ENCODE results near the gene C1orf232. TPM values are rescaled to one million over a fixed set of nuclear protein-coding genes. Genes with fewer than 3 reads are reported as not detected.
A peak's percentile ranks its signal among the peaks of the same experiment; 100 is the strongest.

Gene C1orf232
- total and polyA plus RNA-seq, 4 donors: 0.50 to 1.4 (median 1.1) TPM; not detected in 1

DNA sequence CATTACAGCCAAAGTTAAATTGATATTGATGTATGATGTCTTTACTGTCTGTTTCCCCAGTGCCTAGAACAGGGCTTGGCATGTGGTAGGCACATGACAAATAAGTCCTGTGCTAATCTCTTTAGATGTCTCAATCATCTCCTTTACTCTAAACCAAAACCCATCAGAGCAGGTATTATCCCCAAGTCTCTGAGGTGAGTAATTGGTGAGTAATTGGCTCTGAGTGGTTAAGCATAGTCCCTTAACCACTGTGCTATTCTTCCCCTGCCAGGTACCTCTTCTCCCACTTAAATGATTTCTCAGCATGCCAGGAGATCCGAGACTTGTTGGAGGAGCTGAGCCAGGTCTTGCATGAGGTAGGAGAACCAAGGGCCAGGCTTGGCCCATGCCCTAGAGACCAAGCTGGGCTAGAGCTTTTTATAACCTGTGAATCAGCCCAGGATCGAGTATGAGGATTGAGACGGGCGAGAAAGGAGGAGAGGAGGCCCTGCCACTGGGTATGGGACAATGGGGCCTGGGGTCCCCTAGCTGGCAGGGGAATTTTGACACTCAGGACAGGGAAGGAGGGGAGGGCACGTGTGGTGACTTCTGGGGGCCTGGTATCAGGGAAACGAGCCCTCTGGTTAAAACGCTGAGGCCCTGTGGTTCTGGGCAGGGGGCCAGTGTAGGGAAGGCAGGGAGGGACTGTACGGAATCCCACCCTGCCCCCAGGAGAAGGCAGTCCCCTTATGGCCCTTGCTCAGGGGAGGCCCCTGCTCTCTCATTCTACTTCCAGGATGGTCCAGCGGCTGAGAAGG lies 13.0 kb upstream of the C1orf232 start:
- Histone ChIP-seq H3K4me1 (ENCODE audit: control insufficient read depth, insufficient read depth, low read length) (no peaks in the 10 kb centered on the region), H3K27ac (ENCODE audit: low read depth, low read length) (no peak overlapping the region), H3K9me3 (ENCODE audit: control insufficient read depth, insufficient read depth, low read length) (no peaks in the 10 kb centered on the region), H3K36me3 (ENCODE audit: control insufficient read depth, insufficient read depth, low read length) (peaks cover 49% of the 10 kb centered on the region), H3K4me3 (ENCODE audit: low read depth, low read length) (no peak overlapping the region), H3K27me3 (ENCODE audit: control insufficient read depth, insufficient read depth, low read length) (no peaks in the 10 kb centered on the region)
- DNase-seq (ENCODE audit: low read depth in 4 of 6, low spot score in 6 of 6): no peak
- 58% methylated on average over 7 of the region's 9 CpGs for WGBS (ENCODE audit: insufficient coverage)

DNA sequence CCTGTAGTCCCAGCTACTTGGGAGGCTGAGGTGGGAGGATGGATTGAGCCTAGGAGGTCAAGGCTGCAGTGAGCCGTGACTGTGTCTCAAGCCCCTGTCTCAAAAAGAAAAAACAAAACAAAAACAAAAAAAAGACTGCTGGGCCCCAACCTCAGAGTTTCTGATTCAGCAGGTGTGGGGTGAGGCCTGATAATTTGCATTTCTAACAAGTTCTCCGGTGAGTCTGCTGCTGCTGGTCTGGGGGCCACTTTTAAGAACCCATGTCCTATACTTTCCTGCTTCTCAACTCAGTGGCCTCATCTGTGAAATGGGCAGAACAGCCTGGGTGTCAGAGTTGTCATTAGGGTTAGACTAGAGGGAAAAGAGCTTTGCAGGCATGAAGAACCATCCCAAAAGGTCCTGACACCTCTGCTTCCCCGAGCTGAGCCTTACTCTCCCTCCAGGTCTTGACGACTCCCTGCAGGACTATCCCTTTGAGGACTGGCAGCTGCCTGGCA lies 11.3 kb upstream of the C1orf232 start:
- no peak overlapping the region for H3K4me3 ChIP-seq (ENCODE audit: low read depth, low read length)
- peaks cover 45% of the 10 kb centered on the region for H3K36me3 ChIP-seq (ENCODE audit: control insufficient read depth, insufficient read depth, low read length)
- no peaks in the 10 kb centered on the region for H3K9me3 ChIP-seq (ENCODE audit: control insufficient read depth, insufficient read depth, low read length)
- no peaks in the 10 kb centered on the region for H3K4me1 ChIP-seq (ENCODE audit: control insufficient read depth, insufficient read depth, low read length)
- no peak overlapping the region for H3K27ac ChIP-seq (ENCODE audit: low read depth, low read length)
- 84% methylated on average over 3 of the region's 4 CpGs for WGBS (ENCODE audit: insufficient coverage)
- no peak for DNase-seq (ENCODE audit: low read depth in 4 of 6, low spot score in 6 of 6)
- no peaks in the 10 kb centered on the region for H3K27me3 ChIP-seq (ENCODE audit: control insufficient read depth, insufficient read depth, low read length)

DNA sequence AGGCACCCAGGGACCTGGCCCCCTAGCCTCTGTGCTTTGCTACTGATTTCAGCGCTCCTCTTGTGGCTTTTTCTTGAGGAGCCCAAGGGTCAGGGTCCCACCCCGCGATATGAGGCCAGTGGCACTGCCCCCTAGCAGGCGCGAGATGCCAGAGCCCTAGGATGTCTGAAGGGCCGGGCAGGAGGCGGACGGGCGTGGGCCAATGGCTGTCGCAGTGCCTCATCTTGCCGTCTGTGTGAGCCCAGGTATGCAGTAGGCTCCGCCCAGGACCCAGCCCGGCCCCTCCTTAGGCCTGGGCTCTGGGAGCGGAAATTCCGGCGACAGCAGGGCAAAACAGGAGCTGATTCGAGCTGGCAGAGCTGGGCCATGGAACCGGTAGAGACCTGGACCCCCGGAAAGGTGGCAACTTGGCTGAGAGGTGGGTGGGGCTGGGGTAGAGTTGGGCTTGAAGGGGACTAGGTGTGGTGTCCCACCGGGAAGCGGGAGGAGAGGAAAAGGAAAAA lies 8.5 kb upstream of the C1orf232 start, which contains the start of gene CNKSR1:
TSS of gene CNKSR1 (plus strand) at position 310 of the 503 bp plus-strand sequence. CDS start at position 367, 57 bp downstream.
- no peak within 1 kb of the TSS for H3K4me3 ChIP-seq (ENCODE audit: low read depth, low read length)
- 41% methylated on average over 21 of the region's 21 CpGs for WGBS (ENCODE audit: insufficient coverage)
- H3K9me3 ChIP-seq (ENCODE audit: control insufficient read depth, insufficient read depth, low read length): no peaks in the 10 kb centered on the region
- no peaks in the 10 kb centered on the region for H3K4me1 ChIP-seq (ENCODE audit: control insufficient read depth, insufficient read depth, low read length)
- H3K27me3 ChIP-seq (ENCODE audit: control insufficient read depth, insufficient read depth, low read length): no peaks in the 10 kb centered on the region
- no peak within 1 kb of the TSS for H3K27ac ChIP-seq (ENCODE audit: low read depth, low read length)
- DNase-seq (ENCODE audit: low read depth in 4 of 6, low spot score in 6 of 6): no peak
- H3K36me3 ChIP-seq (ENCODE audit: control insufficient read depth, insufficient read depth, low read length): peaks cover 21% of the 10 kb centered on the region

DNA sequence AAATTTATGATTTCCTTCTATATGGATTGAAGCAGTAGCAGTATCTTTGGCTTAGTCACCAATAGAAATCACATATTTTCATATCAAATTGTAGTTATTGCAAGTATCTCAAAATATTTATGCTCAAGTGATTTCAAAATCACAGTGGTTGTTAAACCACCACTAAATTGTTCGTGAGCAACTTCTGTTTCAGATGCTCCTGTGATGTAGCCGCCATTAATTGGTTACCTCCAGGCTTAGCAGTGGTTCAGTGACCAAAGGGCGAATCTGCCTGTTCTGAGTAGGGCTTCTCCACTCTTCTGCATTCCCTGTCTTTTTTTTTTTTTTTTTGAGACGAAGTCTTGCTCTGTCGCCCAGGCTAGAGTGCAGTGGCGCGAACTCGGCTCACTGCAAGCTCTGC lies 6.6 kb upstream of the C1orf232 start:
- no peaks in the 10 kb centered on the region for H3K27me3 ChIP-seq (ENCODE audit: control insufficient read depth, insufficient read depth, low read length)
- DNase-seq (ENCODE audit: low read depth in 4 of 6, low spot score in 6 of 6): no peak
- H3K9me3 ChIP-seq (ENCODE audit: control insufficient read depth, insufficient read depth, low read length): no peaks in the 10 kb centered on the region
- H3K27ac ChIP-seq (ENCODE audit: low read depth, low read length): no peak overlapping the region
- 80% methylated on average over 2 of the region's 8 CpGs for WGBS (ENCODE audit: insufficient coverage)
- H3K36me3 ChIP-seq (ENCODE audit: control insufficient read depth, insufficient read depth, low read length): peaks cover 25% of the 10 kb centered on the region
- H3K4me3 ChIP-seq (ENCODE audit: low read depth, low read length): no peak overlapping the region
- peaks cover 15% of the 10 kb centered on the region for H3K4me1 ChIP-seq (ENCODE audit: control insufficient read depth, insufficient read depth, low read length)

DNA sequence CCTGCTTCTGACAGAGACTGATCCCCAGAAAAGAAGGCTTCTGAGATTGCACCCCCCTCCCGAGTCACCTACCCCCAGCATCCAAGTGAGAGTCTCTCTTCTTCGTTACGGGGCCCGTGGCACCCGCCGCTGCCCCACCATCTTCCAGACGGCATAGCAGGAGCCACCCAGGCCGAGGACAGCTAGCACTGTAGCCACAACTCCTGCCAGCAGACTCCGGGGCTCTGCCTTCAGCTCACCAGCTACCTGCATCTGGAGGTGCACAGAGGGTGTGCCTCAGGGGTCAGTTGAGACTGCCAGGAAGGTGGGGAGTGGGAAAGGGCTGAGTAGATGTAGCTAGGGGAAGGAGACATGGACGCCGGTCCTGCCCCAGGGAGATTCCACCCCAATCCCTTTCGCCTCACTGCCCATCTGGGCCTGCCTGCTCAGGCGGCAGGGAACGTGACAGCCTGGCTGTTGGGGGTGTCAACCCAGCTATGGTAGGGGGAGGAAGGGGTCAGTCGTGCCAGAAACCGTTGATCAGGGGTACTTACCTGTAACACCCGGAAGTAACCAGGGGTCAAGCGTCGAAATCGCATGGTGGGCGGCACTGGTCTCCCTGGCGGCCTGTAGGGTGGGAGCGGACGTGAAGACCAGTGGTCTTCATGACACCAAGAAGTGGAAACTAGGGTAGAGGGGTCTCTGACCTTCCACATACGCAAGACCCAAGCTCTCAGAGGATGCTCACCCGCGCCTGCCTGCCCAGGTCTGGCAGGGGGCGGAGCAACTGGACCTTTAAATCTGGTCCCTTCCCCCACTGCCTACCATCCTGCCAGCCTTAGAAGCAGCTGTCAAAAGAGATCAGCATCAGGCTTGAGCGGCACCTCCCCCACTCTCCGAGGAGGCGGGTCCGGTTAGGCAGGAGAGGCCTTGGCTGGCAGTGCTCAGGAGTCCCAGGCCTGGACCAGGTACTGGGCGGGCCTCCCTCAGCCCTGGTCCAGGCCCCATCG lies 2.6 kb upstream of the C1orf232 start, which contains the start of gene ZNF593OS:
TSS of gene ZNF593OS (minus strand) at position 749 of the 989 bp plus-strand sequence. CDS start at position 578, 171 bp downstream.
- peaks cover 37% of the 10 kb centered on the region for H3K4me1 ChIP-seq (ENCODE audit: control insufficient read depth, insufficient read depth, low read length)
- no peaks in the 10 kb centered on the region for H3K27me3 ChIP-seq (ENCODE audit: control insufficient read depth, insufficient read depth, low read length)
- no peaks in the 10 kb centered on the region for H3K9me3 ChIP-seq (ENCODE audit: control insufficient read depth, insufficient read depth, low read length)
- H3K4me3 ChIP-seq (ENCODE audit: low read depth, low read length): no peak within 1 kb of the TSS
- DNase-seq (ENCODE audit: low read depth in 4 of 6, low spot score in 6 of 6): no peak
- H3K36me3 ChIP-seq (ENCODE audit: control insufficient read depth, insufficient read depth, low read length): peaks cover 14% of the 10 kb centered on the region
- no peak within 1 kb of the TSS for H3K27ac ChIP-seq (ENCODE audit: low read depth, low read length)
- 90% methylated on average over 28 of the region's 34 CpGs for WGBS (ENCODE audit: insufficient coverage)

DNA sequence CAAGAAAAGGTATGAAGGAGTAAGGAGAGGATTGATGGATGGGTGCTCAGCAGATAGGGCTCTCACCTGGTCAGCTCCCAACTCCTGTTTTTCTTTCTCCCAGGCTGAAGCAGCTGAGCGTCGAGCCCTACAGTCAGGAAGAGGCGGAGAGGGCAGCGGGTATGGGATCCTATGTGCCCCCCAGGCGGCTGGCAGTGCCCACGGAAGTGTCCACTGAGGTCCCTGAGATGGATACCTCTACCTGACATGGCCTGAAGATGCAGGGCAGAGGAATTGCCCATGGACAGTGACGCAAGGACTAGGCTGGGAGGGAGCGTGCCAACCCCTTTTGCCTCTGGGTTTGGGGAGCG lies 1.7 kb upstream of the C1orf232 start:
- H3K27me3 ChIP-seq (ENCODE audit: control insufficient read depth, insufficient read depth, low read length): no peaks in the 10 kb centered on the region
- H3K4me1 ChIP-seq (ENCODE audit: control insufficient read depth, insufficient read depth, low read length): peaks cover 37% of the 10 kb centered on the region
- no peak overlapping the region for H3K27ac ChIP-seq (ENCODE audit: low read depth, low read length)
- H3K4me3 ChIP-seq (ENCODE audit: low read depth, low read length): peak overlapping the region; percentile 80
- no peak for DNase-seq (ENCODE audit: low read depth in 4 of 6, low spot score in 6 of 6)
- WGBS (ENCODE audit: insufficient coverage): 74% methylated on average over 9 of the region's 9 CpGs
- H3K36me3 ChIP-seq (ENCODE audit: control insufficient read depth, insufficient read depth, low read length): peaks cover 14% of the 10 kb centered on the region
- H3K9me3 ChIP-seq (ENCODE audit: control insufficient read depth, insufficient read depth, low read length): no peaks in the 10 kb centered on the region

DNA sequence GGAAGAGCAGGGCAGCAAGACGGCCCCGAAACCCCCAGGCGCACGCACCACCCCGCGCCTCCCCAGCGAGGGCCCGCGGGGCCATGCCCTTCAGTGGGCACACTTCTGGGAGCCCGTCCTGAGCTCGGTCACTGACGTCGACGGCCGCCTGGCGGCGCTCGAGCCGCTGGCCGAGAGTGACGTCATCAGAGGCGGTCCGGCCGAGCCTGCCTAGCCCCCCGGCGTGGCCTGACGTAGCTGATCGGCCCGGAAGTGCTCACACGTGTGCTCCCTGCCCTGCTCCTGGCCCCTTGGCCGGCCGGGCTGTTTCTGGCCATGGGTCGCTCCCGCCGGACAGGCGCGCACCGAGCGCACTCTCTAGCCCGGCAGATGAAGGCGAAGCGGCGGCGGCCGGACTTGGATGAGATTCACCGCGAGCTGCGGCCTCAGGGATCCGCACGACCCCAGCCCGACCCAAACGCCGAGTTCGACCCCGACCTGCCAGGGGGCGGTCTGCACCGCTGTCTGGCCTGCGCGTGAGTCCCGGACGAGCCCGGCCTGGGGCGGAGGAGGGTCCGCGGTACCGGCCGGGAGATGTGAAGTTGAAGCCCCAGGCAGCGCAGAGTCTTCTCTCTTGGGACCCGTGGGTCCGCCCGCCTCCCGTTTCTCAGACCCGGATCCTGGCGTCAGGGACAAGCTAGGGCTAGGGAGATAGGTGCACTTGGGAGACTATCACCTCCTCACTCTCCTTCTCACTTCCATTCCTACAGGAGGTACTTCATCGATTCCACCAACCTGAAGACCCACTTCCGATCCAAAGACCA lies 1.1 kb upstream of the C1orf232 start, which contains the start of gene ZNF593:
TSS of gene ZNF593 (plus strand) at position 240 of the 803 bp plus-strand sequence. CDS start at position 316, 76 bp downstream.
- Histone ChIP-seq H3K9me3 (ENCODE audit: control insufficient read depth, insufficient read depth, low read length) (no peaks in the 10 kb centered on the region), H3K27me3 (ENCODE audit: control insufficient read depth, insufficient read depth, low read length) (no peaks in the 10 kb centered on the region), H3K27ac (ENCODE audit: low read depth, low read length) (peak within 1 kb of the TSS; percentile 71), H3K4me1 (ENCODE audit: control insufficient read depth, insufficient read depth, low read length) (peaks cover 37% of the 10 kb centered on the region), H3K4me3 (ENCODE audit: low read depth, low read length) (peak within 1 kb of the TSS; percentile 80), H3K36me3 (ENCODE audit: control insufficient read depth, insufficient read depth, low read length) (peaks cover 14% of the 10 kb centered on the region)
- DNase-seq (ENCODE audit: low read depth in 4 of 6, low spot score in 6 of 6): peak in 5 of 6 donors; percentile 71 to 95 (median 80)
- WGBS (ENCODE audit: insufficient coverage): under 1% methylated on average over 74 of the region's 76 CpGs

DNA sequence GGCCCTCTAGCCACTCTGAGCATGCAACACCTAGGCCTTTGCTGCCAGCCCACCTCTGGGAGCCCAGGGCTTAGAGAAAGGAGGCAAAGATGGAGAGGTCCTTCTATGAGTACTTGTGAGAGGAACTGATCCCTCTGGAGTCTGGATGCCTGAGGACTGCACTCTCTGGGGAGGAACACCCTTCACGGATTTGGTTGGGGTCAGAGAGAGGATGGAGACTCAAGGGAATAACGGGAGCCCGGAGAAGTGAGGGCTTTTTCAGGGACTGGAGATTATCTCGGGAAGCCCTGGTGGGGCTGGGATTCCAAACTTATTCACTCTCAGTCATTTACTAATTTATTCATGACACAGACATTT lies 413 bp upstream of the C1orf232 start:
- DNase-seq (ENCODE audit: low read depth in 4 of 6, low spot score in 6 of 6): no peak
- peak overlapping the region; percentile 71 for H3K27ac ChIP-seq (ENCODE audit: low read depth, low read length)
- H3K9me3 ChIP-seq (ENCODE audit: control insufficient read depth, insufficient read depth, low read length): no peaks in the 10 kb centered on the region
- H3K4me1 ChIP-seq (ENCODE audit: control insufficient read depth, insufficient read depth, low read length): peaks cover 42% of the 10 kb centered on the region
- peaks cover 14% of the 10 kb centered on the region for H3K36me3 ChIP-seq (ENCODE audit: control insufficient read depth, insufficient read depth, low read length)
- H3K4me3 ChIP-seq (ENCODE audit: low read depth, low read length): peak overlapping the region; percentile 80
- WGBS (ENCODE audit: insufficient coverage): 20% methylated on average over 1 of the region's 4 CpGs
- H3K27me3 ChIP-seq (ENCODE audit: control insufficient read depth, insufficient read depth, low read length): no peaks in the 10 kb centered on the region
